Fibroblast of the aortic adventitia (primary cell): ENCODE measurements around the gene PSME1. TPM values are rescaled to one million over a fixed set of nuclear protein-coding genes. Genes with fewer than 3 reads are reported as not detected.
A peak's percentile ranks its signal among the peaks of the same experiment; 100 is the strongest.

Experiments
- DNase-seq: peaks from one replicate; pipeline ENCODE4 v3.0.0-alpha.2; 2010; ENCODE audit warnings: low read depth
- H3K4me3 ChIP-seq: 2 replicates; pipeline ENCODE4 v1.5.1; 2011; ENCODE audit warnings: low read depth, mild to moderate bottlenecking, control low read depth, low read length, moderate library complexity
- CTCF ChIP-seq: IDR thresholded peaks from 2 replicates; pipeline ENCODE4 v1.5.1; 2011; ENCODE audit warnings: mild to moderate bottlenecking, low read length, control low read depth, inconsistent platforms; ENCODE audit not compliant: insufficient read depth
- total RNA-seq: library from RNA; depleted of rRNA; stranded (reverse); fragments of >200 nt; gene quantifications from 2 replicates; pipeline ENCODE4 v1.2.3, GENCODE V29; 2012; ENCODE audit warnings: low replicate concordance

Gene PSME1
- total RNA-seq, 1 donor = 84.8 TPM

- DNase-seq = peak; percentile 98
- H3K4me3 ChIP-seq = peak within 1 kb of the TSS; percentile 95
- no peak for TF ChIP-seq CTCF
These were observed 11.2 kb downstream of the PSME1 start, which contains the start of gene RNF31 for GRCh38 chr14:24146978-24147760. Gene RNF31, plus strand, starts transcription at chr14:24147498. Its CDS starts 201 bp downstream, at chr14:24147699.

- no peak for DNase-seq
These were observed 11.9 kb downstream of the PSME1 start for GRCh38 chr14:24147761-24148428.

GRCh38 chr14:24149302-24149969 is 13.4 kb downstream of the PSME1 start:
- no peak for DNase-seq
- no peak overlapping the region for H3K4me3 ChIP-seq
- TF ChIP-seq CTCF = no peak

More at GRCh38 chr14:24147761-24148428, 11.9 kb downstream of the PSME1 start:
- TF ChIP-seq CTCF = no peak
- peak overlapping the region; percentile 89 for H3K4me3 ChIP-seq

- DNase-seq = no peak
- TF ChIP-seq CTCF = no peak
- H3K4me3 ChIP-seq = no peak overlapping the region
These were observed 14.1 kb downstream of the PSME1 start for GRCh38 chr14:24150061-24150460.

GRCh38 chr14:24150567-24150966 is 14.6 kb downstream of the PSME1 start:
- no peak for TF ChIP-seq CTCF
- no peak overlapping the region for H3K4me3 ChIP-seq
- no peak for DNase-seq

- DNase-seq = no peak
- no peak for TF ChIP-seq CTCF
- H3K4me3 ChIP-seq = no peak overlapping the region
These were observed 15.0 kb downstream of the PSME1 start for GRCh38 chr14:24150993-24151392.
